GM19467 (cell line): ENCODE results near the gene MRC2.

Experiments used
- ATAC-seq: cut with Tn5 transposase; IDR thresholded peaks from one replicate; pipeline ENCODE4 v1.9.1; 2021; ENCODE audit warnings: mild to moderate bottlenecking, moderate library complexity; ENCODE audit not compliant: unreplicated experiment

MRC2 gene

DNA sequence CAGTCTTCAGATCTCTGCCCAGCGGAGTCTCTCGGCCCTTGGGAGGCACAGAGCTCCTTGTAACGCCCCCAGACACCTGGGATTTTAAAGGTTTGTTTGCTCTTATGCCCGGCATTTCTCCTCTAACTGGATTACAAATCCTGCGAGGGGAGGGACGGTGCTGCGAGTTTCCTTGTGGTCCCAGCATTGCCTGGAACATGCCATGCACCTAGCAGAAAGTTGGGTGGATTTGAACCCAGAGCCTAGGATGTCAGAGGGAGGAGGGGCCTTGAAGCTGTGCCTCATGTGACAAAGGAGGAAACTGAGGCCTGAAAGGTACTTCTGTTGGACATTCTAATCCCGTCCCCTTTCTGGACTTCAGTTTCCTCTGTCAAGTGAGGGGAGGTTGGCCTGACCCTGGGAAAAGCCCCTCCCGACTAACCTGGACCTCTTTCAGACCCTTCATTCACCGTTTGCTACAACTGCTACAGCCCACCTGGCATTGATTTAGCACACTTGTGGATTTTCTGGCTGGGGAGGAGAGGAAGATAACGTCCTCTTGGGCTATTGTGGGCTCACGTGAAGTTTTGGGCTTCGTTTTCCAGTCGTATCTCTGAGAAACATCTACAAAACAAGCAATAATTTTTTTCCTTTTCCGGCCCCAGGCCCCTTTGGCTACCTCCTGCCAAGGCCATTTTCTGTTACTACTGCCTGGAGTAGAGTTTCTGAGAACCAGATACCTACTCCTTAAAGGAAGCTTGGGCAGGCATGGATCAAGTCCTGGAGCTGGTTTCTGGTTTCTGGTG is 30.9 kb downstream of the MRC2 start:
- ATAC-seq = no peak

DNA sequence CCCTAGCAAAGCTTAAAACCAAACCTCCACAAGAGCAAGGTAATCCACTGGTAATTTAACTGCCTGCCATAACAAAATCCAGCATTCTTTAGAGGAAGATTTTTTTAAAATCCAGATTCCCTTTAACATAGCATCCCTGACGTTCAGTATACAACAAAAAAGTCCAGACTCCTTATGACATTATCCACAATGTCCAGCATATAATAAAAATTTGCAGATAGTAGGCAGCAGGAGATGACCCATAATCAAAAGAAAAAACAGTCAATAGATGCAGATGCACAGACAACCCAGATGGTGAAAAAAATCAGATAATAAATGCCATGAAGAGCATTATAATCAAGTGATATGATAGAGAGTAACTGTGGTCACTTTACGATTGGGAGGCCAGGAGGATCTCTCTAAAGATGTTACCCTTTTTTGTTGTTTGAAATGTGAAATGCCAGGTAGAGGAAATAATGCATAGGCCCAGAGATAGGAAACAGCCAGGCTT is 33.2 kb downstream of the MRC2 start:
- ATAC-seq = no peak

DNA sequence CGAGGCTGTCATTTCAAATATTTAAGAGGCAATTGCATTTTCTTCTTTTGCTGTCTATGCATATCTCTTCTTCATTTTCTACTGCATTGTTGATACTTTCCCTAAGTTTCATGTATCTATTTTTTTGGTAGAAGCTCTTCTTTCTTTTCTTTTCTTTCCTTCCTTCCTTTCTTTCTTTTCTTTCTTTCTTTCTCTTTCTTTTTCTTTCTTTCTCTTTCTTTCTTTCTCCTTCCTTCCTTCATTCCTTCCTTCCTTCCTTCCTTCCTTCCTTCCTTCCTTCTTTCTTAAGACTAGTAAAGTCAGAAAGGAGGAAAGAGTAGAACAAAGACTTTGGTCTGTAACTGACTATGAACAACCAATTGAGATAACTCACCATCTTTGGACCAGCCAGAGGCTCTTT is 33.9 kb downstream of the MRC2 start:
- ATAC-seq = no peak

DNA sequence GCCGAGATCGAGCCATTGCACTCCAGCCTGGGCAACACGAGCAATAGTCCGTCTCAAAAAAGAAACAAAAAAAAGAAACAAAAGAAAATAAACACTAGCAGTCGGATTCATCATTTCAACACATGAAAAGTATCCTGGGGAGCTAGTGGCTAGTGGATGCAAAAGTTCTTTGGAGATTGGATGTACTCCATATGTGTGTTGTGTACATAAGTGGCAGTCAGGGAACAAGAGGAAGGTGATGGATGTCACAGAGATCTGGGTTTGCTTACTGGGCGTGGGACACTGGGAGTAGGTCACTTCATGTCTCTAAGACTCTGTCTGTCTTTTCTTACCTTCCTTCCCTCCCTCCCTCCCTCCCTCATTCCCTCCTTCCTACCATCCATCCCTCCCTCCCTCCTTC is 35.4 kb downstream of the MRC2 start:
- ATAC-seq = no peak

DNA sequence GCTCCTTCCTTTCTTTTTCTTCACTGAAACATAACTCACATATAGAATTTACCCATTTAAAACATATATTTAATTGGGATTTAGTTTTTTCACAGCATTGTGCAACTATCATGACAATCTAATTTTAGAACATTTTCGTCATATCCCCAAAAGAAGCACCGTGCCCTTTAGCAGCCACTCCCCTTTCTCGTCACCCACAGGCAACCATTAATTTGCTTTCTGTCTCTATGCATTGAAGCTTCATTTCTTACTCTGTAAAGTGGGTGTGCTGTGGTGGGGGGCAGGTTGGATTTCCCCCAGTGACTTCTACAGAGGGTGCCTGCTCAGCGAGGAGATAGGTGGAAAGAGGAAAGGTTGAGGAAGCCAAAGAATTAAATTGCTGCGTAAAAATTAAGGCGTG is 35.8 kb downstream of the MRC2 start:
- no peak for ATAC-seq

DNA sequence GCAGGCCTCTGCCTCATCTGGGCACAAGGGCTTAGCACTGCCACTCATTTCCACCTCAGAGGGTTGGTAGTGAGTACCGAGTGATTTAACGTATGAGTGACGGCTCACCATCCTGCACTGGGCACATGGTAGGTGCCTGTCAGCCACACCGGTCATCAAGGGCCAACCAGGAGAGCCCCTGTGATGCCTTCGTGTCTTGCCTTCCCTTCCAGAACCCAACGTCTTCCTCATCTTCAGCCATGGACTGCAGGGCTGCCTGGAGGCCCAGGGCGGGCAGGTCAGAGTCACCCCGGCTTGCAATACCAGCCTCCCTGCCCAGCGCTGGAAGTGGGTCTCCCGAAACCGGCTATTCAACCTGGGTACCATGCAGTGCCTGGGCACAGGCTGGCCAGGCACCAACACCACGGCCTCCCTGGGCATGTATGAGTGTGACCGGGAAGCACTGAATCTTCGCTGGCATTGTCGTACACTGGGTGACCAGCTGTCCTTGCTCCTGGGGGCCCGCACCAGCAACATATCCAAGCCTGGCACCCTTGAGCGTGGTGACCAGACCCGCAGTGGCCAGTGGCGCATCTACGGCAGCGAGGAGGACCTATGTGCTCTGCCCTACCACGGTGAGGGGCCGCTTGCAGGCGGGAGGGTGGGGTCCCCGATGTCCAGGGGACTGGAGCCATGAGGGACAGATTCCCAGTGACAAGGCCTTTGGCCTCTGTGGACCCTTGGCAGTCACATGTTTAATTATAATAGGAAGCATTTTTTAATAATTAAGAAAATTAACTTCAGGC is 37.1 kb downstream of the MRC2 start:
- ATAC-seq = no peak

DNA sequence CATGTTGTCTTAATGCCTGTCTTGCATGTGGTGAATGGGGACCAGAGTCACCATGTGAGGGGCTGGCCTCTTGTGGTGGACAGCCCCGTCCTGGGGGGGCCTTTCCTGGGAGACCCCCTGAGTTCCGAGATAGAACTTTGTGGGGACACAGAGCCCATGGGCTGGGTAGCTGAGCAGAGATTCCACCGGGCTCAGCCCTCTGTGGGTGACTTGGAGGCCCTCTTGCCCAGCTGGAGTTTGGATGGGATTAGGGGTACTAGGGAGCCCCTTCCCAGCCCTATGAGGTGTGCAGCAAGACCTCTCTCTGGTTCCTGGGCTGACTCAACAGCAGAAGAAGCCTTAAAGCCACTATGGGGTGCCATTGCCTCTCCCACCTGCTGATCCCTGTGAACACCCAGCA is 38.1 kb downstream of the MRC2 start:
- no peak for ATAC-seq

DNA sequence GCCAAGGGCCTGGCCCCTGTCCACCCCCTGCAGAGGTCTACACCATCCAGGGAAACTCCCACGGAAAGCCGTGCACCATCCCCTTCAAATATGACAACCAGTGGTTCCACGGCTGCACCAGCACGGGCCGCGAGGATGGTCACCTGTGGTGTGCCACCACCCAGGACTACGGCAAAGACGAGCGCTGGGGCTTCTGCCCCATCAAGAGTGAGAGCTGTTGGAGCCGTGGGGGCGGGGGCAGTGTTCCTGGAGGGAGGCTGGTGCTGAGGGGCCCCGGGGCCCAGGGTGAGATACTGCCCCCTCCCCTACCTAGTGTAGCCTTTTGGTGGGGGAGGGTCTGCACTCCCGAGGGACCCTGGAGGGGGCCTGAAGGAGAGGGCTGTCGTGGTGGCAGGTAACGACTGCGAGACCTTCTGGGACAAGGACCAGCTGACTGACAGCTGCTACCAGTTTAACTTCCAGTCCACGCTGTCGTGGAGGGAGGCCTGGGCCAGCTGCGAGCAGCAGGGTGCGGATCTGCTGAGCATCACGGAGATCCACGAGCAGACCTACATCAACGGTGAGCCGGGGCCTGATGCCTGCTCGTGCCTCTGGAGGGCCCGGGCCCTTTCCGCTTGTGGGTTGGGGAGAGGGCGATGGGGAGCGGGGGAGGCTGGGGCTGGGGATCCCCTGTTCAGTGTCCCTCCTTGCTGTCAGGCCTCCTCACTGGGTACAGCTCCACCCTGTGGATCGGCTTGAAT is 38.8 kb downstream of the MRC2 start:
- no peak for ATAC-seq

DNA sequence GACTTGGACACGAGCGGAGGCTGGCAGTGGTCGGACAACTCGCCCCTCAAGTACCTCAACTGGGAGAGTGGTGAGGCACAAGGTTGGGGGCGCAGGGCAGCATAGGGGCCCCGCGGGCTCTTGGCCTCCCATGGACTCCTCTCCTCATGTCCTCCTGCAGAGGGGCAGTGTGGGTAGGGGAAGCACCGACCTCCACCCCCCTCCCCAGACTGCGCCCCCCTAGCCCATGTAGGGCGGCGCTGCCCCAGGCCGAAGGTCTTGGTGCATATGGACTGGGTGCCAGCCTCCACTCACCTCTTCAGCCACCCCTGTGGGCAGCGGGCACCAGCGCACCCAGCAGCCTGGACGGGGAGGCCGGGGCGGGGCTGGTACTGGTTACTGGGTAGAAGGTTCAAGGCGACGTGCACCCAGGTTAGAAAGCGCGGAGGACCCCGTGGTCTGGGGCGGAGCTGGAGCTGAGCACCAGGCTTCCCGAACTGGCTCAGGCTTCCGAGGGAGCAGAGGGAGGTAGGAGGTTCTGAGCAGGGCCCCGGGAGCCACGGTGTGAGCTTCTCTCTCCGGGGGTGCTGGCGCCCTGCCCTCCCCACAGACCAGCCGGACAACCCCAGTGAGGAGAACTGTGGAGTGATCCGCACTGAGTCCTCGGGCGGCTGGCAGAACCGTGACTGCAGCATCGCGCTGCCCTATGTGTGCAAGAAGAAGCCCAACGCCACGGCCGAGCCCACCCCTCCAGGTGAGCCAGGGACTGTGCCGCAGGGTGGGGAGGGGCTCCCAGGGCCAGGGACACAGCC is 39.5 kb downstream of the MRC2 start:
- no peak for ATAC-seq

DNA sequence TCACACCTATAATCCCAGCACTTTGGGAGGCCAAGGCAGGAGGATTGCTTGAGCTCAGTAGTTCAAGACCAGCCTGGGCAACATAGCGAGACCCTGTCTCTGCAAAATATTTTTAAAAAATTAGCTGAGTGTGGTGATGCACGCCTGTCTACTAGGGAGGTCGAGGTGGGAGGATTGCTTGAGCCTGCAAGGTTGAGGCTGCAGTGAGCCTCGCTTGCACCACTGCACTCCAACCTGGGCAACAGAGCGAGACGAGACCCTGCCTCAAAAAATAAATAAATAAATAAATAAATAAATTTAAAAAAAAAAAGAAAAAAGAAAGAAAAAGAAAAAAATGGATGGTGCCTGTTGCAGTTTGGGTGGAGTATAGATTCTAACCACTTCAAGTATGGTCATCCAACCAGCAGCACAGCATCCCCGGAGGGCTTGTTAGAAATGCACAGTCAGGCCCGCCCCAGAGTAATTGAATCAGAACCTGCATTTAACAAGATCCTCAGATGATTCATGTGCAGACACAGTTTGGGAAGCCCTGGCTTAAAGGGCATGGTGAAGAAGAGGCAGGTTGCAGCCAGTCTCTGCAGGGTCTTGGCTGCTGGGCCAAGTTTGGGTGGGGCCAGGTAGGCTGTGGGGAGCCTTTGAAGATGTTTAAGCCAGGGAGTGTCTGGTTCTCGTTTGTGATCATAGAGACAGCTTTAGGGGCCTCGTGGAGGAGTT is 40.8 kb downstream of the MRC2 start:
- no peak for ATAC-seq

DNA sequence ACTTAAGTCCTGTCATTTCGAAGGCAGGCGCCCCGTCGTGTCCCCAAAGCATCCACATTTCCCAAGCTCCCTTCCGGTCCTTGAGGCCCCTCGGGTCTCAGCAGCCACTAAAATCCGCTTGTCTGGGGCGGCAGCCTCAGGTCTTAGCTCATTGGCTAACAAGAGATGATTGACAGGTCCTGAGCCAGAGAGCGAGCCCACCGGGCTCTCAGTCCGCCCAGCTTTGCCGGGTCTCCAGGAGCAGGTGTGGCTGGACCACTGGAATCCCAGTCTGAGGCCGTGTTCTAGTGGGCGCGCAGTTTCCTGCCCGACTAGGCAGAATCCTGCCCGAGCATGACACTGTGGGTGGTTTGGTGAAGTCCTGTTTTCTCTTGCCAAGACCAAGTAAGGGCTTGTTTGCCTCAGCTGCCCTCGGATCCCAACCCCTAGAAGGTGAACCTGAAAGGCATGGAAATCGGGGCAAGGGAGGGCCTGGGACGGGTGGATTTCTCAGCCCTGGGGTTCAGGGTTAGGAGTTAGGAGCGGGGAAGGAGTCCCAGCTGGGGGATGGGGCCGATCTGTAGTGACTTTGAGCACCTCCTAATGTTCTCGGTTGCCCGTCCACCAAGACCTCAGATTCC is 42.8 kb downstream of the MRC2 start:
- ATAC-seq = no peak

DNA sequence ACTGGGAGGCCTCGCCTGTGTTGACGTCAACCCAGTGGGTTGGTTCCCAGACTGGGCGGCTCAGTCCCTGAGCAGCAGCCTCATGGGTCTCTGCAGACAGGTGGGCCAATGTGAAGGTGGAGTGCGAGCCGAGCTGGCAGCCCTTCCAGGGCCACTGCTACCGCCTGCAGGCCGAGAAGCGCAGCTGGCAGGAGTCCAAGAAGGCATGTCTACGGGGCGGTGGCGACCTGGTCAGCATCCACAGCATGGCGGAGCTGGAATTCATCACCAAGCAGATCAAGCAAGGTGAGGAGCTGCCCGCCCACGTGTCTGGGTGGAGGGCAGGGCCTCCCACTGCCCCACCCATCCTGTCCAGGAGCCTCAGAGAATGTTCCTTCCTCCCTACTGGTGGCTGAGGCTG is 44.1 kb downstream of the MRC2 start:
- ATAC-seq = no peak

DNA sequence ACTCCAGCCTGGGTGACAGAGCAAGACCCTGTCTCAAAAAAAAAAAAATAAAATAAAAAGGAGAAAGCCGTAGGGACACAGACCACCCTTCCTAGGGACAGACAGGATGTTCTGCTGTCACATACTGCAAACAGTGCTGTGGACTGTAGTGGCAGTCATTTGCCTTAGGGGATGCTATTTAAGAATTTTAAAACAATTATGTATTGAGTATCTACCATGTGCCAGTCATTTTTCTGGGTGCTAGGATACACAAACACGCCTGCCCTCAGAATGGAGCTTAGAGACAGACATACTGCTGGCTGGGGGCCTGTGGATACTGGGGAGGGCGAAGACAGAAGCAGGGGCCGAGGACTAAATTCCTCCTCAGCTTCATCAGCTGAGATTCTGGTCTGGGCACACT is 45.5 kb downstream of the MRC2 start:
- no peak for ATAC-seq

DNA sequence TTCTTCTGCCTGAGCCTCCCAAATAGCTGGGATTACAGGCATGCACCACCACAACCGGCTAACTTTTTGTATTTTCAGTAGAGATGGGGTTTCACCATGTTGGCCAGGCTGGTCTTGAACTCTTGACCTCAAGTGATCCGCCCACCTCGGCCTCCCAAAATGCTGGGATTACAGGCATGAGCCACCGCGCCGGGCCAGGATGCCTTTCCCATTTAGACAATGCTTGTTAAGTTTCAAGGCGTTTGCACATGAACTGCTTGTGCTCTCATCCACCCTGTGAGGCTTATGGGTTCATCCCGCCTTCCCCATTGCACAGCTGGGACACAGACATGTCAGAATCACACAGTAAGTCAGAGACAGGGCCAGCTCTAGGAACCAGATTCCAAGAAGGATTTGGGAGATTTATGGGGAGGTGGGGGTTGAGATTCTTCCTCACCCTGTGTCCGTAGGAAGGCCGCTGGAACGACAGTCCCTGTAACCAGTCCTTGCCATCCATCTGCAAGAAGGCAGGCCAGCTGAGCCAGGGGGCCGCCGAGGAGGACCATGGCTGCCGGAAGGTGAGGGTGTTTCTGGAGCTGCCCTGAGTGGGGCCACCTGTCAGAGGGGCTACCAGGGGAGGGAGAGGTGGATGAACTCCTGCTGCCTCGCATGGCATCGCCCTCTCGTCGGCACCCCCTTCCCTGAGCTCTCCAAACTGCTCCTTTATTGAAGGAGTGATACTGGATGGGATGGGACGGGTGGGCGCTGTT is 46.3 kb downstream of the MRC2 start:
- ATAC-seq = no peak

DNA sequence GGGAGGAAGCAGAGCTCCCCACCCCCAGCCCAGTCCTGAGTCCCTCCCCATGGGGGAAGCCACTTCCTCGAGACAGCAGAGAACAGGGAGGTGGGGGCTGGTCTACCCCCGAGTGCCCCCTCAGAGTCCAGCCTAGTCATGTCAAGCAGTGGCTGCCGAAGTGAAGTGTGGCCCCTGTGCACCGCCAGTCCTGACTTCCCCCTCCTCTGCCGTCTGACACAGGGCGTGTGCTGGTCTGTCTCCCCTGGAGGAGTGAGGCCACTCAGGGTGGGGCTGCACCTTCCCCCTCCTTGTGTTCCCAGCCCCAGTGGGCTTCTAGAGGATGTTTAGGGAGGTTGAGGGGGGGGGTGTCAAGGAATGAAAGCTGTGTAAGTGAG is 46.9 kb downstream of the MRC2 start:
- no peak for ATAC-seq

DNA sequence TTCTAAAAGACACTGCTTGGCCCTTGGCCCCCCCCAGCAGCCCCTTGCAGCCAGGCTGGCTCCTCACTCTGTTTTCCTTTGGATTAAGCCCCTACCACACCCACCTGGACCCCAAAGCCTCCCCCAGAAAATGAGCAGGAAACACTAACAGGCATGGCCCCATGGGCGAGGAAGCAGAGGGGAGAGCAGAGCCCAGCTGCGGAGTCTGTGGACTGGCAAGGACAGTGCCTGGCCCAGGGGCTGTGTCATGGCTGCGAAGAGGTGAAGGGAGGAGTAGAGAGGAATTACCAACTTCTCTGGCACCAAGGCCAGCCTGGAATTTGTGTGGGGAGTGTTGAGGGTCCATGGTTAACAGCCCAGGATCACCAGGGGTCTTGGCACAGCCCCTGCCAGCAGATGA is 47.4 kb downstream of the MRC2 start:
- no peak for ATAC-seq

DNA sequence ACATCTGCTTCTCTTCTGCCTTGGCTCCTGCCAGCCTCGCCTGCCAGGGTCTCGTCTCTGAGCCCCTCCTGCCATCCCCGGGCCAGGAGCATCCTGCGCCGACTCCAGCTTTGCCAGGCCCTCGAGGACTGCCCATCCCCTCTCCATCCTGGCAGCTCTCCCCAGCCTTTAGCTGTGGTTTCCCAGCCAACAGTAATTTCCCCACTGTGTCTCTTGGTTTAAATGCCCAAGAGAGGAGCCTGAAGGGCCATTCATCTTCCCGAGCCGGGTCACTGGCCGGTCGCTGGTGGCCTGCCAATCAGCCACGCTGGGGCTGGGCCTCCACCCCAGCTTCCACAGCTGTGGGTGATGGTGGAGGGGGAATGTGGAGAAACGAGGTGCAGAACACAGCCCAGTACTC is 47.8 kb downstream of the MRC2 start:
- ATAC-seq = no peak

DNA sequence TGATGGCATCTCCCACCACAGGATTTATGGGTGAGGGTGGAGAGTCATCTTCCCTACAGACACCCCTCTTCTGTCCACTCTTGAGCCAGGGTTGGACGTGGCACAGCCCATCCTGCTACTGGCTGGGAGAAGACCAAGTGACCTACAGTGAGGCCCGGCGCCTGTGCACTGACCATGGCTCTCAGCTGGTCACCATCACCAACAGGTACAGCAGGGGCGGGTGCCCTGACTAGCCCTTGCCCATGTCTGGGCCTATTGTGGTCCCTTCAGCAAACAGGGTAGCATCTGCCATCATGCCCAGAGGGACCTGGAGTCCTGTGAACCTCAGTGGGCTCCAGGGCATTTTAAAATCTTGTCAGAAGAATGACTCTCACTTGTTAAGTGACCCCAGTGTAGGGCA is 48.2 kb downstream of the MRC2 start:
- ATAC-seq = no peak
